Islet of Langerhans (tissue), 1 donor: ENCODE results near the gene DIP2A.

Experiments
- FAIRE-seq: peaks from one replicate; lab custom pipeline; 2011; peaks lifted over from hg19 to GRCh38; lab: Jason Lieb, UNC

DIP2A gene

GRCh38 chr21:46458315-46459023 is at the start of gene DIP2A:
Gene DIP2A (plus strand): TSS chr21:46458891. CDS start chr21:46459132, 241 bp downstream.
- FAIRE-seq: no peak

DNA sequence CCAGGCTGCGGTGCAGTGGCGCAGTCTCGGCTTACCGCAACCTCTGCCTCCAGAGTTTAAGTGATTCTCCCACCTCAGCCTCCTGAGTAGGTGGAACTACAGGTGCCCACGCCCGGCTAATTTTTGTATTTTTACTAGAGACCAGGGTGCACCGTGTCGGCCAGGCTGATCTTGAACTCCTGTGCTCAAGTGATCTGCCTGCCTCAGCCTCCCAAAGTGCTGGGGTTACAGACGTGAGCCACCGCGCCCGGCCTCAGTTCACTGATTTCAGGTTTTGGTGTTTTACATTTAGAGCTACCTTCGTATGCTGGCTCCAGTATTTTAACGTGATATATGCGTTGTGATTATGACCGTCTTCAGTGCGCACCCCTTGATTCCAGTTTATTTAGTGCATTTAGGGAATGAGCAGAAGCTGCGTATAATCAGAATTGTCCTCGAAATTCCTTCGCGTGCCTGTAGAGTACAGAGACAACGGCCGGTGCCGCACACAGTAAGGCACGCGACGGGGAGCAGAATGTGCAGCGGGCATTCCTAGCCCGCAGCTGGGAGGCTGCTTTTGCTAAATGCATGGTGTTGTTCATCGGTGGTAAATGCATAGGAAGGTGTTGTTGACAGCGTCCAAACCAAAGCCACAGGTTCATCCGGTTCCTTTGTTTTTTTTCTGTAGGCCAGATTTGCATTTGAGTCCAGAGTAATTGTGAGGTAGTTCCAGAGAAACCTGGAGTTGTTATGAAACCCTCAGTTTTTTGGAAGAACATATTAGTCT is 48.9 kb upstream of the DIP2A start:
- FAIRE-seq: no peak

DNA sequence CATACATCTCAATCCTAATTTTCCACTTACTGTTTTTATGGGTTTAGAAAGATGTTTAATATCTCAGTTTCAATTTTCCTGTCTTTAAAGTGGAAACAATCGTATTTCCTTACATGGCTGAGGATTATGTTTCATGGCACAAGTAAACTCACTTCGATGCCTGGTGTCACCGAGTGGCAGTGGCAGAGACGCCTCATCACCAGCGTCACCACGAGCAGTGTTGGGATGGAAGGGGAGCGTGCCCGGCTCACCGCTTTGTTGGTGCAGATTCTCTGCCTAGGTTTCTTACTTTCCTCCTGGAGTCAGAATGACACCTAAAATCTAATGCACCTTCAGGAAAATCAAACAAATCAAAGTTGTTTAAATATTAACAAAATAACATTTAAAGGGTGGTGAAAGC is 48.2 kb upstream of the DIP2A start:
- no peak for FAIRE-seq

DNA sequence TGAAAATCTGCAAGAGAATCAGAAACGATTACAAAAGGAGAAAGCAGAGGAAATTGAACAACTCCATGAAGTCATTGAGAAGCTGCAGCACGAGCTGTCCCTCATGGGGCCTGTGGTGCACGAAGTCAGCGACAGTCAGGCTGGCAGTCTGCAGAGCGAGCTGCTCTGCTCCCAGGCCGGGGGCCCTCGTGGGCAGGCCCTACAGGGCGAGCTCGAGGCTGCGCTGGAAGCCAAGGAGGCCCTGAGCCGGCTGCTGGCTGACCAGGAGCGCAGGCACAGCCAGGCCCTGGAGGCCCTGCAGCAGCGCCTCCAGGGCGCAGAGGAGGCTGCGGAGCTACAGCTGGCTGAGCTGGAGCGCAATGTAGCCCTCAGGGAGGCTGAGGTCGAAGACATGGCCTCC is 47.5 kb upstream of the DIP2A start:
- FAIRE-seq: no peak

- FAIRE-seq: no peak
These were observed 47.0 kb upstream of the DIP2A start for GRCh38 chr21:46411691-46412090.

DNA sequence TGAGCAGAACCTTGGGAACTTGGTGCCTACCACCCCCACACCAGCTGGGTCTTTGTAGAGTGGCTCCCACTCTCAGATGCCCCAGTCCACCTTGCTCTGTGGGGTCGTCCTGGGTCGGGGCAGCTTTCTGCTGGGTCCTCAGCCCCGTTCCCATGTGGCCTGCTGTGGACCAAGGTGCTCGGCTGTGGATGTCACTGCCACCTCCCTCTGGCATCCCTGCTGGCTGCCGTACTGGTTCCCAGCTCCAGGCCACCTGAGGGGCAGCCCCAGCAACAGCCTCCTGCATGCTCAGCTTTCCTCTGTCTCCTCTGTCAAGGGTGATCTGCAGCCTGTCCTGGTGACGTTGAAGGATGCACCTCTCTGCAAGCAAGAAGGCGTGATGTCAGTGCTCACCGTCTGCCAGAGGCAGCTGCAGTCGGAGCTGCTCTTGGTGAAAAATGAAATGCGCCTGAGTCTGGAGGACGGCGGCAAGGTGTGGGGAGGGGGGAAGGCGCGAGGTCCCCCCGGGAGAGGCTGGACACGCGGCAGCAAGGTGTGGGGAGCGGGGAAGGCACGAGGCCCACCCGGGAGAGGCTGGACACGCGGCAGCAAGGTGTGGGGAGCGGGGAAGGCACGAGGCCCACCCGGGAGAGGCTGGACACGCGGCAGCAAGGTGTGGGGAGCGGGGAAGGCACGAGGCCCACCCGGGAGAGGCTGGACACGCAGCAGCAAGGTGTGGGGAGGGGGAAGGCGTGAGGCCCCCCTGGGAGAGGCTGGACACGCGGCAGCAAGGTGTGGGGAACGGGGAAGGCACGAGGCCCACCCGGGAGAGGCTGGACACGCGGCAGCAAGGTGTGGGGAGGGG is 45.9 kb upstream of the DIP2A start:
- no peak for FAIRE-seq

- FAIRE-seq: no peak
These were observed 45.4 kb upstream of the DIP2A start for GRCh38 chr21:46413365-46413696.

- no peak for FAIRE-seq
These were observed 43.8 kb upstream of the DIP2A start for GRCh38 chr21:46414965-46415275.

DNA sequence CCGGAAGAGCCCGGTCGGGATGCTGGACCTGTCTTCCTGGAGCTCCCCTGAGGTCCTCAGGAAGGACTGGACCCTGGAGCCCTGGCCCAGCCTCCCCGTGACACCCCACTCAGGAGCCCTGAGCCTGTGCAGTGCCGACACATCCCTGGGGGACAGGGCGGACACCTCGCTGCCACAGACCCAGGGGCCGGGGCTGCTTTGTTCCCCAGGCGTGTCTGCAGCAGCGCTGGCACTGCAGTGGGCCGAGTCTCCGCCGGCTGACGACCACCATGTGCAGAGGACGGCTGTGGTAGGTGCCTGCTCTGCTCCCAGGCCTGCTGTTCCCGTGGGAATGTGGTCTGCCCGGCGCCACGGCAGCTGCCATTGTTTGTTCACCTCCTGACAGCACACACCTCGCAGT is 42.1 kb upstream of the DIP2A start:
- no peak for FAIRE-seq

DNA sequence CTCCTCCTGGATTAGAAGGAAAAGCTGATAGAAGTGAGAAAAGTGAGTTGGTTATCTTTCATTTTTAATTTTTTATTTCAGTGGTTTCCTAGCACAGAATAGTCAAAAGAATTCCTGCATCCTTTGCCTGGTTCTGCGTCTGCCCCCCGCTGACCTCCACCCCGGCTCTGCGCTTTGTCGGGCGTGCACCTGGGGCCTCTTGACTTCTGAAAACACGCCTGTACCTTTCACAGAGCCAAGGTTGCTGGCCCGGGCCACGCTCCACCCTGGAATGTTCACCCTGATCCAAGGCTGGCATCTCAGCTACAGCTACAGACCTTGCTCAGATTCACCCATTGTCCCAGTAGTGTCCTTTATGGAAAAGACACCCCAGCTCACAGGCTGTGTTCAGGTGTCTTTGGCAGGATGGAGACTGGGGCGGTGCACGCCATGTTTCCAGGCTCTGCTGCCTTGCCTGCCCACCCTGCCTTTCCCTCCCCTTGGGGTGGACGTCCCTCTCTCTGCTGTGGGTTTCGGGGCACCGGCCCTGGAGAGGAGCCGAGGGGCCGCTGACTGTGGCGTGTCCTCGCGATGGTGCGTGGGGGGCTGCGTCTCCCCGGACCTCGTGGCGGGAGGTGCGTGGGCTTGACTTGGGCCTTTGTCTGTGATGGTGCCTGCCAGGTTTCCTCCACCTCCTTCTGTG is 40.3 kb upstream of the DIP2A start:
- FAIRE-seq: no peak

DNA sequence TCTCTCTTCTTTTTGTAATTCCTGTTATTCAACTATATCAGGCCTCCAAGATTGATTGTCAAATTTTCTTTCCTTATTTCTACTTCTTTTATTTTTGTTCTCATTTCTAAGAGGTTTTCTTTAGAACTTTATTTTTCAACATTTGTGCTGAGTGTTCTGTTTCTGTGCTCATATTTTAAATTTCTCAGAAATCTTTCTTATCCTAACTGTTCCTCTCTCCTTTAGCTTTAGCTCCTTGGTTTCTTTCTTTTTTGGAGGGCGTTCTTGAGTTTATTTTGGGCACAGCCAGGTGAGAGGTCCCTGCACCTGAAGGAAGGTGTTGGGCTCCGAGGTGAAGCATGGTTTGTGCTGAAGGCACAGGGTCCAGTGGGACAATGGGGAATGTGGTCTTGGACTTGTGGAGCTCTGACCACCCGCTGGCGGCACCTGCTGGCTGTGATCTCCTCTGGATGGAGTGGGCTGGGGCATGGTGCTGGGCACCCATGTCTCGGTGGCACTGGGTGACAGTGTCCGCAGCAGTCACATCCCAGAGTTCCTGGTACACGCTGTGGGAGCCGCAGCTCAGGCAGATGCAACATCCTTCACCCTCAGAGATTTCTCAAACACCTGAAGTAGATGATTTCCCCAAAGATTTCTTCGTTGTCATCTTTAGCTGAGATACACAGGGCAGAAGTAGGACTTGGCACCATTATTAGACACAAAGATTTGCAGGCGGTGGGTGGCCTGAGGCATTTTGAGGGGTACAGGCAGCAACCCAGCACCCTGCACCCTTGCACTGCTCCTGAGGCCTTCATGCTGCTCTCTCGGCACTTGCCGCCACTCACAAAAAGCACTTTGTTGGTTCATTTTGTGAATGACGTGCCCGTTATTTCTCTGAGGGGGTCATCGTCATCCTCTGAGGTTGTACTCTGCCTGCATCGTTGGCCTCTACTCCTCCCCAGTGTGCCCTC is 38.2 kb upstream of the DIP2A start:
- FAIRE-seq: no peak

DNA sequence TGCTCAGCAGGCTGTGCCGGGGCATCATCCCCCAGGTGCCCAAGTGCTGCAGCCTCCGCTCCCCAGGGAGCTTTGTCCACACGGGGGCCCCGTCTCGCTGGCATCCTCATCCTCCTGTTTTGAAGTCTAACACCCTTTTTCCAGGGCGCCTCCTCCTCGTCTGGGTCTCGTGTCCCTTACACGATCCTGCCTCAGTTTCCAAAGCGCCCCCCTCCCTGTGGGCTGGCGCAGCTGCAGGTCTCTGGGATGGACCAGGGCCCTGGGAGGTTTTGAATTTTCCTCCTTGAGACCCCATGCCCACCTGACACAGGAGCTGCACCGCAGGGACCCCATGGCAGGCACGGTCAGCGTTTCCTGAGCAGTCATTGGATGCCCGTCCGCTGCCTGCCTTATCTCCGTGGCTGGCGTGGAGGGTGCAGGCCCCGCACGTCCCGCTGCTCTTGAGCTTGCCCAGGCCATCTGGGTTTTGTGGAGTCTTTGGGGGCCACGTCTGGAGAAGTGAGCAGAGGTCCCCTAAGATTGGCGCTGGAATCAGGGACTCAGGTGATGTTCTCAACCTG is 37.4 kb upstream of the DIP2A start:
- no peak for FAIRE-seq

DNA sequence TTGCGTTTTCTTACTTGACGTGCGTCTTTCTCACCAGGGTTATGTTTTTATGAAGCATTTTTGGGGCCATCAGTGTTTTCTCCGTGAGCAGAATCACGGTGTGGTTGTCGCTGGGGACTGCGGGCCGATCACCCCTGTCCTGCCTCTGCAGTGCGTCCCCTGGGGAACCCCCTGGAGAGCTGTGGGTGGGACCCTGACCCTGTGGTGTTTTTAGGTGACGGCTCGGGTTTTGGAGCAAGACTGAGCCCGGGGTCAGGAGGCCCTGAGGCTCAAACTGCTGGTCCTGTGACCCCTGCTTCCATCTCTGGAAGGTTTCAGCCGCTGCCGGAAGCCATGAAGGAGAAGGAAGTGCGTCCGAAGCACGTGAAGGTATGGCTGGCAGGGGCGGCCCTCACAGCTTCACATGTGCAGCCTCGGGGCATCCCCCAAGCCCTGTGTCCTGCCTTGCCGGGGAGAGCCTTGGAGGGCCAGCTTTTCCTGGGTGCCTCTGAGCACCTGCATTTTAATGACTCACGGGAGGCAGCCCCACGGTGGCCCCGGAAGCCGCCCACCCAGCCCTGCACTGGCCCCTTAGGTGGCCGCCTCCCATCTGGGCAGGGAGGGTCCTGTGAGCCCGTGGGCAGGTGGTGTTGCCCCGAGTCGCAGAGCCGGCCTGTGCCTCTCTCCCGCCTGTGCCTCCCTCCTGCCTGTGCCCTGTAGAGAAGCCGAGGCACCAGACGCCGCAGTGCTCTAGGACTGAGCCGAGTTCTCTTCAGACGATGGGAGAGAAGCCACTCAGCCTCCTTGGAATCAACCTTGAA is 36.7 kb upstream of the DIP2A start:
- no peak for FAIRE-seq

- FAIRE-seq: no peak
These were observed 36.0 kb upstream of the DIP2A start for GRCh38 chr21:46422636-46423241.

DNA sequence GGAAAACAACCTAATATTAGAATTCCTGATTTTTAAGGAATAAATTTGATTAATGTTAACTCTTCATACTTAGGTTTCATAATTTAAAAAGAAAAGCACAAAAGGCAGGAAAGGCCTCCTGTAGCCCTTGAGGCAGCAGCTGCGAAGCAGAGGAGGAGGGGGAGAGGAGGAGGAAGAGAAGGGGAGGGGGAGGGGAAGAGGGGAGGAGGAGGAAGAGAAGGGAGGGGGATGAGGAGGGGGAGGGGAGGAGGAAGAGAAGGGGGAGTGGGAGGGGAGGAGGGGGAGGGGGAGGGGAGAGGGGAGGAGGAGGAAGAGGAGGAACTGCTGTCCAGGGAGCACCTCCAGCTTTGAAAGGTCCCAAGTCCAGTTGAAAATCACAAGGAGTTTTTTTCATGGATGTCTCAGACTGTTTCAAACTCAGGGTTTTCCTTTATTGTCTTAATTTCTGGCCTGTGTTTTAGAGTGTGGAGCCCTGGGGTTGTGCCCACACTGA is 35.1 kb upstream of the DIP2A start:
- FAIRE-seq: no peak

DNA sequence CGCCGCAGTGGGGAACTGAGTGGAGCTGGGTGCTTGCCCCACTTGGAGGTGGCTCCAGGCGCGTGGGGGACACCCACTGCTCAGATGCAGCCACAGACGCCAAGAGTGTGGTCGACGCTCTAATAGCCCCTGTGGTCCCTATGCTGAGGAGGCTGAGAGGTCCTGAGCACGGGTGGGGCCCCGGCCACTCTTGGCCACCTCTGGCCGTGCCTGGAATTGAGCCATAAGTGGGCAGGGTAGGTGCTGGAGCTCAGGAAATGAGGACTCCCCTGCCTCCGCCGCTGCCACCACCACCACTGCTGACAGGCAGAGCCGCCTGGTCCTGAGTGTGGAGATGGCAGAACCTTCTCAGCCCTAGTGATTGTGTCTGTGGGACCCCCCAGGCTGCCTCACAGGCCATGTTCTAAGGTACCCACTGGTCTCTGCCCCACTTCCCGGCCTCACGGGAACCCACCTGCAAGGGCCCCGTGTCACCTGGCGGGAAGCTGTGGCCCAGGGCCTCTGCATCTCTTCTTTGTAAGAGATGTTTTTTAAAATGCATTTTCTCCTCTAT is 34.6 kb upstream of the DIP2A start:
- FAIRE-seq: no peak

DNA sequence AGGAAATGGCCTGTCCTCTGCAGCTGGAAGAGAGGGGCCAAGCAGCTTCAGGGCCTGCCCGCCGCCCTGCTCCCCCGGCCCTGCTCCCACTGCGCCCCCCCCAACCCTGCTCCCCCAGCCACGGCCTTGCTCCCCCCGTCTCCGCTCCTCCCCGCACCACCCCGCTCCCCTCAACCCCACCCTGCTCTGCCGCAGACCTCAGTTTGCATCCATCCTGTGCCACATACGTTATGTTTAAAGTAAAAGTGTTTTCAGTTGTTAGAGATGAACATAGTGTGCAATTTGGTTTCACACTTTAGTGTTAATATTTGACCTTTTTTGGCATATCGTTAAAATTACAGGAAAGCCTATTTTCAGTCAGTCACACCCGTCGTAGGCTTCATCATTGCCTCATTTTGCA is 34.1 kb upstream of the DIP2A start:
- no peak for FAIRE-seq

GRCh38 chr21:46425041-46425440 is 33.6 kb upstream of the DIP2A start:
- no peak for FAIRE-seq

DNA sequence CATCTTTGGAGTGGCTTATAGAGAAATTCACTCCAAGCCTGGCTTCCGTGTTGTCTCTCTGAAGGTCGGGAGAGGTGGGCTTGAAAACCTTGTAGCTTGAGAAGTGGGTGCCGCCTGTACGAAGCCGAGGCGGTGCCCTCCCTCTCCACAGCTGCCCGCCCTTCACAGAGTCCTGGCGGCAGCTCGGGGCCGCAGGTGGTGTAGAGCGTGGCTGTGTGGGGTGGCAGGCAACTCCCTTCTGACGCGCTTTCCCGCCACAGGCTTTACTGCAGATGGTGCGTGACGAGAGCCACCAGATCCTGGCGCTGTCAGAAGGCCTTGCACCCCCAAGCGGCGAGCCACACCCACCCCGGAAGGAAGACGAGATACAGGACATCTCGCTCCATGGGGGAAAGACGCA is 33.1 kb upstream of the DIP2A start:
- no peak for FAIRE-seq
